Stimulated activated CD4-positive, alpha-beta T cell treated with anti-CD3 and anti-CD28 coated beads, Interleukin-15, amount 100 ng/mL, for 24 hours (primary cell): ENCODE measurements around the gene ACER1.
"Not testable (repeated sequence)": the region's sequence is repeated elsewhere in the genome, so short reads cannot be mapped to it uniquely, and the experiment has no call there.

ENCODE experiments used
- DNase-seq: peaks from one replicate; pipeline ENCODE4 v3.0.0-alpha.2; 2020

ACER1 gene, protein sequence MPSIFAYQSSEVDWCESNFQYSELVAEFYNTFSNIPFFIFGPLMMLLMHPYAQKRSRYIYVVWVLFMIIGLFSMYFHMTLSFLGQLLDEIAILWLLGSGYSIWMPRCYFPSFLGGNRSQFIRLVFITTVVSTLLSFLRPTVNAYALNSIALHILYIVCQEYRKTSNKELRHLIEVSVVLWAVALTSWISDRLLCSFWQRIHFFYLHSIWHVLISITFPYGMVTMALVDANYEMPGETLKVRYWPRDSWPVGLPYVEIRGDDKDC

DNA sequence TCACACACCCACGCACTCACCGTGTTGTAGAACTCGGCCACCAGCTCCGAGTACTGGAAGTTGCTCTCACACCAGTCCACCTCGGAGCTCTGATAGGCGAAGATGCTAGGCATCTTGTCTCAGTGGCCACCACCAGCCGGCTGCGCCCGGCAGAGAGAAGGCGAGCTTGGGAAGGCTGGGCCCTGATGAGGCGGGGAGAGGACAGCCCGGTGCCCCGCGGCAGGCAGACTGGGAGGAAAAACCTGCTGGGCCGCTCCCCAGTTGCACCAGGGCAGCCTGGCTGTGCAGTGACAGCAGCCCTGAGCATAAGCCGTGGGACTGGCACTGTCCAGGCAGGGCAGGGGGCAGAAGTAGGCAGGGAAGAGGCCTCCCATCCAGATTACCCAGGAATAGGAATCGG is at the start of gene ACER1:
Gene ACER1 (minus strand): TSS at position 174 of the 400 bp plus-strand sequence. CDS start 61 bp downstream, at position 113.
- no peak for DNase-seq

DNA sequence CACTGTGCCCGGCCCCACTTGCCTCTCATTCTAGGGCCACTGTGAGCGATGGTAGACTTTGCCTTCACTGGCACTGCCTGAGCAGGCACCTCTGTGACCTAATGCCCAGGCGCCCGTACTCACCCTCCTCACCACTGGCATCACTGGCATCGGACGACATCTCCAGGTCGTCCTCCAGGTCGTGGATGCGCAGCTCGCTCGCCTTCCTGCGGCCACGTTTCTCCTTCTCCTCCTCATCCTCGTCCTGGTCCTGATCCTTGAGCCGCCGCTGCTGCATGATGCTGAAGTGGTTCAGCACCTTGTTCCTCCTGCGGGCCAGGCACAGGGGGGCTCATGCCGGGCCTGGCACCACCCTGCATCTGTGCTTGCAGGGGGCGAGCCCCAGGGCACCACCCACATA is 49.8 kb upstream of the ACER1 start:
- DNase-seq: no peak

DNA sequence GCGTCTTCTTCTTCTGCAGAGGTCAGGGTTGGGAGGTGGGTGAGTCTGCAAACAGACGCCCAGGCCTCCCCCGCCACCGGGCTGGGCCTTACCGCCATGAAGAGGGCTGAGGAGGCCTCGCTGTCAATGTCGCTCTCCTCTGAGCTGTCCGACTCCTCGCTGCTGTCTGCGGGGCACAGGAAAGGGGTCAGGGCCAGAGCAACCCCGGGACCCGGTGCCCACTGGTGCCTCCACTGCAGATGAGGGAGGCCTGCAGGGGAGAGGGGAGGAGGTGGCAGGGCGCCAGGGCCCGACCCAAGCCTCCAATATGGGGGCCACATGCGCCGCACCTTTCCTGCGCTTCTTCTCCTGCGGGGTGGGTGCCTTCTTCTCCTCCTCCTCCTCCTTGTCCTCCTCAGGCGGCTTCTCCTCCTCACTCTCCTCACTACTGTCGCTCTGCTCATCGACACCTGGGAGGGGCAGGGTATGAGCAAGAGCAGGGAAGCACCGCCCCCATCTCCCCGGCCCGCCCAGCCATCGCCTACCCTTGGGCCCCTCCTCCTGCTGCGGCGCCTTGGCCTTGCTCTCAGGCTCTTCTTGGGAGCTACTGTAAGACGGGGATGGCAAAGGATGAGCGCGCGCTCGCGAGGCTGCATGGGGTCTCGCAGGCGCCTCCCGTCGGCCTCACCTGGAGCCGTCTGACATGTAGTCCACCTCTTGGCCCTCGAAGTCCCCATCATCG is 47.8 kb upstream of the ACER1 start:
- no peak for DNase-seq

DNA sequence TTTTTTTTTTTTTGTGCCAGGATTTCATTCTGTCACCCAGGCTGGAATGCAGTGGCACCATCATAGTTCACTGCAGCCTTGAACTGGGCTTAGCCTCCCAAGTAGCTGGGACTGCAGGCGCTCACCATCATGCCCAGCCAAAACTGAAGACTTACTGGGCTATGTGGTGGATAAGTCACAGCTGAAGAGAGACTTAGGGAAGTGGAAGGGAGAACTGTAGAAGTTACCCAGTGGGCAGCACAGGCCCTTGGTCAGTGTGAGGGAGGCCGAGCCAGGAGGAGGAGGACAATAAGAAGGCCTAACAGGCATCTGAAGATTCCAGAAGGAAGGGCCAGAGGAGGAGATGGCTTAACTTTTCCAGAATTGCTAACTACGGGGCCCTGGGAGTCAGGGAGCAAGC is 46.3 kb upstream of the ACER1 start:
- no peak for DNase-seq

DNA sequence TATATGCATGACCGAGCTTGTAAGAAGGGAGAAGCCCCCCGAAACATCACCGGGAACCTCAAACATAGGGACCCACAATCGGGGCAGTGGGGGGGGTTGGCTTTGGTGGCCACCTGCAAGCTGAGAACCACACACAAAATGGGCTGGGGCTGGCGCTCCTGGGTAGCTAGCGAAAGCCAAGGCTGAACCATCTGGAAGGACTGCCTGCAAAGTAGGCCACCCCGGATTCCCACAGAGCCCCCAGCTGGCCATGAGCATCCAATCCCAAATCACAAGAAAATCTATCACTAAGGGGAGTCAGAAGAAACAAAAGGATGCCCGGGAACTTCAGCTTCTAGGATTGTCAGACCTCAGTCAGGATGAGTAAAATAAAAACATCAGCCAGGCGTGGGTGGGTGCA is 45.1 kb upstream of the ACER1 start:
- no peak for DNase-seq

DNA sequence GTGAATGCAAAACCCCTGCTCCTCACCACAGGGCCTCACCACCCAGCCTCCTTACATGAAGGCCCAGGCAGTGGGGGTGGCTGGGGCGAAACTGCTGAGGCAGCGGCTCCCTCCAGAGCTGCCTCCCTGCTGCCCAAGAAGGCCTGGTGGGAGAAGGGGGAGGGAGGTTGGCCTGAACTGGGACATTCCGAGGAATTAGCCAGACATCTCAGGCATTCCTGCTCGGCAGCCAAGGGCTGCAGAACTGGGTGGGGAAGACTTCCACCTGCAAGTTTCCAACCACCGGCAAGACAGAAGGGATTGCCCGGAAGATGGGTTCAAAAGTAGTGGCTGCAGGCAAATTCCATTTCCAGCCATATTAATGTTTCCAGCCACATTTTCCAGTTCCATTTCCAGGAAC is 44.6 kb upstream of the ACER1 start:
- no peak for DNase-seq

DNA sequence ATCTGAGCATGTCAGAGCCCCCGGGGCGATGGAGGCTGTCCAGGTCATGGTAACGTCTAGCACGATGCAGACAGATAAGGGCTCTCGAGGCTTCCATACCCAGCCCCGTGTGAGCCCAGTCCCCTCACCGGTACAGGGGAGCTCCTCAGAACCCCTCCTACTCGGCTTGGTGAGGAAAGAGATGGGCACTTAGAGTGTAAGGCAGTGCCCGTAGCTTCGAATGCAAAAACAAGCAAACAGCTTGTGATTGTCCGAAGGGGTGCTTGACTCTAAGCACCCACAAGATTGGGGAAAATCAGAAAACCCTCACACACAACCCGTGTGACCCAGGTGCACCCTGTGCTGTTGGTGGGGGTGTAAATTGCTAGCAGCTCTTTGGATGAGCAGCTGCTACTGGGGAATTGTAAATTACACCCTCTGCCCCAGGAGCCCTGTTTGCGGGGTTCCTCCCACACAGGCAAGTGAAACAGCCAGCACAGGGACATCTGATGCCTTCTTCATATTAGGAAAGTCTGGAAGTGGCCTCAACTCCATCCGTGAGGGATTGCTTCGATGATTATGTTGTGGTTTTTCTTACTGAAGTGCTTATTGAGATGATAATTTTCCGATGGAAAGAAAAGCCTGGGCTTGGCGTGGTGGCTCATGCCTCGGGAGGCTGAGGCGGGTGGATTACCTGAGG is 43.2 kb upstream of the ACER1 start:
- DNase-seq: no peak

DNA sequence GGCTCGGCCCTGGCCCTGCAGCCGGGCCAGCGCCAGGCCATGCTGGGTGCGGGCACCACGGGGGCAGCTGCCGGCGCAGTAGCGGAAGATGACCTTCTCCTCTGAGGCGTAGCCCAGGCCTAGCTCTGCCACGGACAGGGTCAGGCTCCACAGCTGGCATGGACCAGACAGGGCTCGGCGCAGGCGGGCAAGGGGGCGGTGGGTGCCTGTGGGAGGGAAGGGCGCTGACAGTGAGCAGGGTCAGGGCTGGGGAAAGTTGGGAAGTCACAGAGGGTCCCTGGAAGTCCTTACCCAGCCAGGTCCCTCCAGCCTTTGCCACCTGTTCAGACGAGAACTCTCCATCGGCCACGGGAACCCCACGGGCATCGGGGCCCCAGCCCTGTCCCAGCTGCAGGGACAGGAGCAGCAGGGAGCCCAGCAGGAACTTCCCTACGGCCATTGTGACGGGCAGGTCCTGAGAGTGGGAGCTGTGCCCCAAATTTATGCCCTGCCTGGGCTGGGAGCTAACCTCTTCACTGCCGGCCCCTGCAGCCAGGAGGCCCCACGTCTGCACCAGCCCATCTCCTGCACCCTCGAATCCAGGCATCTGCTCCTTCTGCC is 42.1 kb upstream of the ACER1 start, which contains the start of gene PSPN:
Gene PSPN (minus strand): TSS at position 523 of the 600 bp plus-strand sequence. CDS start 84 bp downstream, at position 439.
- no peak for DNase-seq

DNA sequence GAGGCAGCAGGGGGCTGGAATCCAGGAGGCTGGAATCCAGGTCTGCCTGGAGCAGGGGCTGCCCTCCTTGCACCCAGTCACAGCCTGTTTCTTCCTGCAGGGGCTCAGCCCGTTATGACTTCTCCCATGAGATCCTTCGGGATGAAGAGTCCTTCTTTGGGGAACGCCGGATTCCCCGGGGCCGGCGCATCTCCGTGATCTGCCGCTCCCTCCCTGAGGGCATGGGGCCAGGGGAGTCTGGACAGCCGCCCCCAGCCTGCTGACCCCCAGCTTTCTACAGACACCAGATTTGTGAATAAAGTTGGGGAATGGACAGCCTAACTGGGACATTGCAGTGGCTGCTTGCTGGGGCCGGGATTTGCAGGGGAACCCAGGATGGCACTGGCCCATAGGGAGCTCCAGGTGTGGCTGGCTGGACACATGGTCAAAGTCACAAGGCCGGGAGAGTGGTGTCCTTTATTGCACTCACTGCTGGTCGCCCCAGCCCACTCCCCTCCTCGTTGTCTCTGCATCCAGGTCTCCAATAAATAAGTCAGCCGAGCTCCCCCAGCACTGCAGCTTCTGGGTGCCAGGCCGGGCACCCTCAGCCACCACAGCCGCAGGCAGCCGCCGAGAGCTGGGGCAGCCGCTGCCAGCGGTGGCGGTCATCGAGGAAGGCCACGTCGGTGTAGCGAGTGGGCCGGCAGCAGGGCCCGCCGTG is 41.4 kb upstream of the ACER1 start:
- DNase-seq: no peak

DNA sequence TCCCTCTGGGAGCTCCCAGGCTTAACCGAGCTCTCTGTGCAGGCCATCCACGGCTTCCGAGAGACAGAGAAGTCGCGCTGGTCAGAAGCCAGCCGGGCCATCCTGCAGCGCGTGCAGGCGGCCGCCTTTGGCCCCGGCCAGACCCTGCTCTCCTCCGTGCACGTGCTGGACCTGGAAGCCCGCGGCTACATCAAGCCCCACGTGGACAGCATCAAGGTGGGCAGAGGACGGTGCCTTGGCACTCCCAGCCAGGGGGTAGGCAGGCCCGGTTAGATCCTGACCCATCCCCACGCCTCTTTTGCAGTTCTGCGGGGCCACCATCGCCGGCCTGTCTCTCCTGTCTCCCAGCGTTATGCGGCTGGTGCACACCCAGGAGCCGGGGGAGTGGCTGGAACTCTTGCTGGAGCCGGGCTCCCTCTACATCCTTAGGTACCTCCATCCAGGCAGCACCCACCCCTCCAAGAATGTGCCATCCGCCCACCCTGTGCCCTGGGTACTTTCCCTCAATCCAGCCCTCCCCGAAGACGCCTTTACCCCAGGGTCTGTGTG is 40.8 kb upstream of the ACER1 start:
- DNase-seq: no peak

DNA sequence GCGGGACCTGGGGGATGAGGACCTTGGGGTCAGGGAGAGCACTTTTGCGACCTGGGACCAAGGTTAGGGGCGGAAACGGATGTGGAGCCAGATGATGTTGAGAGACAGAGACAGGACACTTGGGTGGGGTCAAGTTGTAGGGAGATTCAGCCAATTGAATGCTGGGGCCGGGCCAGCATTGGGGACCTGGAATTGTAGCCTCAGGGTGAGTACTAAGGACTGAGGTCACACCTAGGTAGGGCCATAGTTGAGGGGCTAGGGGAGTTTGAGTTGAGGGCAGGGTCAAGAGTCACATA is 40.3 kb upstream of the ACER1 start:
- no peak for DNase-seq

DNA sequence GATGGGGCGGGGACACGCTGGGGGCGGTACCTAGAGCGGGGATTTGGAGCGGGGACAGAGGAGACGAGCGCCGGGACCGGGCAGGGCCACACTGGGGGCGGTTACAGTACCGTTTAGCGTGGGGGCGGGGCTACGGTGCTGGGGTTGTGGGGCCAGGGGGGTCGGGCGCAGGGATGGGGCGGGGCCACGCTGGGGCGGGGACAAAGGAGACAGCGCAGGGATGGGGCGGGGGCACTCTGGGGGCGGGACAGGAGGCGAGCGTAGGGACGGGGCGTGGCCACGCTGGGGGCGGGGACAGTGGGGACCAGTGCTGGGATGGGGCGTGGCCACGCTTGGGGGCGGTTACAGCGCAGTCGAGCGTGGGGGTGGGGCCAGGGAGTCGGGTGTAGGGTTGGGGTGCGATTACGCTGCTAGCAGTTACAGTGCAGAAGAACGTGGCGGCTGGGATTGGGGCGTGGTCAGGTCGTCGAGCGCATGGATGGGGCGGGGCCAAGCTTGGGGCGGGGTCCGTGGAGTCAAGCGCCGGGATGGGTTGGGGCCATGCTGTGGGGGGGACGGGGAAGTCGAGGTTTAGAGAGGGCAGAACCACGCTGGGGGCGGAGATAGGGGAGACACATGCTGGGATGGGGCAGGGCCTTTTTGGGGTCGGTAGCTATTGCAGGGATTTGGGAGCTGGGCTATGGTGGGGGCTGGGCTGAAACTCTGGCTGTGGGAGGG is 39.8 kb upstream of the ACER1 start:
- peak; percentile 100 for DNase-seq

DNA sequence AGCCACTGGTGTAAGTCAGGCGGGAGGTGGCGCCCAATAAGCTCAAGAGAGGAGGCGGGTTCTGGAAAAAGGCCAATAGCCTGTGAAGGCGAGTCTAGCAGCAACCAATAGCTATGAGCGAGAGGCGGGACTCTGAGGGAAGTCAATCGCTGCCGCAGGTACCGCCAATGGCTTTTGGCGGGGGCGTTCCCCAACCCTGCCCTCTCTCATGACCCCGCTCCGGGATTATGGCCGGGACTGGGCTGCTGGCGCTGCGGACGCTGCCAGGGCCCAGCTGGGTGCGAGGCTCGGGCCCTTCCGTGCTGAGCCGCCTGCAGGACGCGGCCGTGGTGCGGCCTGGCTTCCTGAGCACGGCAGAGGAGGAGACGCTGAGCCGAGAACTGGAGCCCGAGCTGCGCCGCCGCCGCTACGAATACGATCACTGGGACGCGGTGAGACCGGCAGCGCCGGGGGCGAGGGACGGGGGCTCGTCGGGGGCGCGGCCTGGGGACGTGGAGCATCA is 39.2 kb upstream of the ACER1 start, which contains the start of gene ALKBH7:
Gene ALKBH7 (plus strand): TSS at position 201 of the 502 bp plus-strand sequence. CDS start 27 bp downstream, at position 228.
- DNase-seq: peak; percentile 98

DNA sequence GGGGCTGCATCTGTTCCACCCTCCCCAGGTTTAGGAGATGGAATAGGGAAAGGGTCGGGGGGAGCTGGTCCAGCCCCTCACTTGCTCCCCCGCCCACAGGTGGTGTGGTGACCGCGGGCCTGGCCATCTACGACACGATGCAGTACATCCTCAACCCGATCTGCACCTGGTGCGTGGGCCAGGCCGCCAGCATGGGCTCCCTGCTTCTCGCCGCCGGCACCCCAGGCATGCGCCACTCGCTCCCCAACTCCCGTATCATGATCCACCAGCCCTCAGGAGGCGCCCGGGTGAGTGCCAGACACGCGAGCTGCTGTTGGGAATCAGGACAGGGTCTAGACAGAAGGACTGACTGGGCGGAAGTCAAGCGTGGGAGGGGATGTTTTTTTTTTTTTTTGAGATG is 30.9 kb upstream of the ACER1 start:
- DNase-seq: no peak

DNA sequence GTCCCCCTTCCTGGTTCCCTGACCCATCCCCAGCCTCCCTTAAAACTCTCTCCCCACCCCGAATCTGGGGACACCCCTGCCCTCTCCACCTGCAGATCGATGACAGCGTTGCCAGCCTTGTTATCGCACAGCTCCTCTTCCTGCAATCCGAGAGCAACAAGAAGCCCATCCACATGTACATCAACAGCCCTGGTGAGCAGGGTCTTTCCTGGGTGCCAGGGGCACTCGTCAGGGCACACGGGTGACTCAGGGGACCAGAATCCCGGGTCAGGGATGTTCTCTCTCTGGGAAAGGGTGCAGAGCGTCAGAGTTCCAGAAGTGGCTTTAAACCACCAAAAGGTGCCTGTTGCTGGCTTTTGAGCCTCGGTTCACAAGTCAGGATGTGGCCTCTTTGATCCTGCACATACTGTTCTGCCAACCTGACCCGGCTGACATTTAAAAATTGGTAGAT is 29.0 kb upstream of the ACER1 start:
- peak; percentile 39 for DNase-seq

DNA sequence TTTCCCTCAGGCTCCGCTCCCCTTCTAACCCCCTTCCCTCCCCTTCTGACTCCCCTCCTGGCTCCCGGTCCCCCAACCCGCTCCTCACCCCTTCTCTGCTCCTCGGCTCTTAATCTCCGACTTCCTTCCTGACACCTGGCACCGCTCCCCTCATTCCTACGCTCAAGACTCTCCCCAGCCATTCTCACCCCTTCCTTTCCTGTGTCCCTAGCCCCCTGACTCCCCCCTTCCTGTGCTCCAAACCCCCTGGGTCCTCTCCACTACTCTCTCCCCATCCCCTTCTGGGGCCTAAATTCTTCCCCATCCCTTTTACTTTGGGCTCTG is 28.6 kb upstream of the ACER1 start:
- DNase-seq: no peak

DNA sequence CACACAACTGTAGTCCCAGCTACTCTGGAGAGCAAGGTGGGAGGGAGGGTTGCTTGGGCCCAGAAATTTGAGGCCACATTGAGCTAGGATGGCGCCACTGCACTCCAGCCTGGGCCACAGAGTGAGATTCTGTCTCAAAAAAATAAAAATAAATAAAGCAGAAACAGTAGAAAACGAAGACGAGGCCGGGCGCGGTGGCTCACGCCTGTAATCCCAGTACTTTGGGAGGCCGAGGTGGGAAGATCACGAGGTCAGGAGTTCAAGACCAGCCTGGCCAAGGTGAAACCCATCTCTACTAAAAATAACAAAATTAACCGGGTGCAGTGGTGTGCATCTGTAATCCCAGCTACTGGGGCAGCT is 27.4 kb upstream of the ACER1 start:
- DNase-seq: not testable (repeated sequence)

DNA sequence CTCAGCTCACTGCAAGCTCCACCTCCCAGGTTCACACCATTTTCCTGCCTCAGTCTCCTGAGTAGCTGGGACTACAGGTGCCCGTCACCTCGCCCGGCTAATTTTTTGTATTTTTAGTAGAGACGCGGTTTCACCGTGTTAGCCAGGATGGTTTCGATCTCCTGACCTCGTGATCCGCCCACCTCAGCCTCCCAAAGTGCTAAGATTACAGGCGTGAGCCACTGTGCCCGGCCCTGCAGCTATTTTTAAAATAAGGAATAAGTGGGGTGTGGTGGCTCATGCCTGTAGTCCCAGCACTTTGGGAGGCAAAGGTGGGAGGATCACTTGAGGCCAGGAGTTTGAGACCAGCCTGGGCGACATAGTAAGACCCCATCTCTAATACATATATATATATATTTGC is 27.0 kb upstream of the ACER1 start:
- not testable (repeated sequence) for DNase-seq

DNA sequence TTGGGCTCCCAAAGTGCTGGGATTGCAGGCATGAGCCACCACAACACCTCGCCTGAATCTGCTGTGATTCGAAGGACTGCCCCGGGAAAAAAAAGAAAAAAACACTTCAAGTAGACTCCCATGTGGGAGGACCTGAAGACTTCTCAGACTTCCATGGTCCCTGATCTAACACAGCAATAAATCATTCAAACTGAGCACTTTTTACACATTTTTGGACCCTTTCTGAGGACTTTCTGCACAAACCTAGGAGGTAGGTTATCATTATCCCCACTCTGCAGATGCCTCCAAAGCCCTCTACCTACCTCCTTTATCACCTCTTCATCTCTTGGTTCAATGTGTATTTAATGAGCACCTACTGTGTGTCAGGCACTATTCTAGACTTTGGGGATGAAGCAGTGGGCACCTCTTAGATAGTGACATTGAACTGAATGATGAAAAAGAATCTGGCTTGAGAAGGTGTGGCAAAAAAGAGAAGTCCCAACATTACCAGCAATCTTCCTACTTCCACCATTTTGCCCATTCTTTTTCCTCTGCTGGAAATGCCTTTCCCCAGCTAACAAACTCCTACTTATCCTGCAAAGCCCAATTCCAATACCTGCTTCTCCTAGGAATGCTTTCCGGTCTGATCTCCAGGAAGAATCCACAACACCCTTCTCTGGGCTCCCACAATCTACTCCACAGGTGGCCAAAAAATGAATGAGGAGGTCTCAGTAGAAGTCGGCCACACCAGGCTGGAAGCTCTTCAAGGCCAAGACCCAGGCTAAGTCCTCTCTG is 26.3 kb upstream of the ACER1 start:
- DNase-seq: no peak

DNA sequence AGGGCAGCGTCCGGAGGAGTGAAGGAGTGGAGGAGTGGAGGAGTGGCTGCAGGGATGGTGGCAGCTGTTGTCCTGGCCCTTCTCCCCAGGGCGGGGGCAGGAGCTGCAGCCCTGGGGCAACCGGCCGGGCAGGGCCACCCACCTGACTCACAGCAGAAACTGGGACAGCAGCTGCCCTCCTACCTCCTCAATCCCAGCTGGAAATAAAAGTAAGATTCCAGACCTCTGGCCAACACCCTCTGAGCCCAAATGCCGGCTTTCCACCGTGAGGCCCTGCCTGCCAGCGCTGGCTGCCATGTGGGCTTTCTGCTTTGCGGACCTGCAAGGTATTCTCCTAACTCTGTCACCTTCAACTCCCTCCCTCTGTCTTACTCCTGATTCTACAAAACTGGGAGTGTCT is 24.6 kb upstream of the ACER1 start:
- no peak for DNase-seq

DNA sequence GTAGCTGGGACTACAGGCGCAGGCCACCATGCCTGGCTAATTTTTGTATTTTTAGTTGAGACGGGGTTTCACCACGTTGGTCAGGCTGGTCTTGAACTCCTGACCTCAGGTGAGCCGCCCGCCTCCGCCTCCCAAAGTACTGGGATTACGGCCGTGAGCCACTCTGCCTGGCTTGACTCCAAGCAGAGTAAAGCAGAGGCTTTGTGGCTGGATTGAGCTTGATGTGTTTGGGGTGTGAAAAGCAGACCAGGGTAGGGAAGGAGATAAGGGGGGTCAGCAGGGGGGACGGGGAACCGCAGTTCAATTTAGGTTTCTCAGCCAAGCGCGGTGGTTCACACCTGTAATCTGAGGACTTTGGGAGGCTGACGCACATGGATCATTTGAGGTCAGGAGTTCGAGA is 23.8 kb upstream of the ACER1 start:
- no peak for DNase-seq
